Measurements from ENCODE around the gene RBFOX1.

GRCh38 chr16:7550096-7550495, 217.5 kb downstream of the RBFOX1 start:
- TF ChIP-seq CTCF (IDR thresholded peaks at IDR 0.05), result no peak
- no peak for TF ChIP-seq POLR2A (IDR thresholded peaks at IDR 0.05)
